ENCODE data around the gene GOLT1B. TPM values are rescaled to one million over a fixed set of nuclear protein-coding genes. Genes with fewer than 3 reads are reported as not detected.

GOLT1B gene
- total RNA-seq, 1 experiment from 2014 or later = 102 TPM

- no peak for DNase-seq (ENCODE audit: low spot score)
Observed at GRCh38 chr12:21523148-21523547, 21.6 kb downstream of the GOLT1B start.

GRCh38 chr12:21526053-21526452 is 24.5 kb downstream of the GOLT1B start, which contains the start of gene SPX:
Gene SPX, plus strand, starts transcription at chr12:21526296. Its CDS starts 177 bp downstream, at chr12:21526473.
- no peak for DNase-seq (ENCODE audit: low spot score)

GRCh38 chr12:21526721-21527345 is 25.2 kb downstream of the GOLT1B start:
- no peak for DNase-seq (ENCODE audit: low spot score)

- DNase-seq (ENCODE audit: low spot score) = peak; percentile 16
Observed at GRCh38 chr12:21527451-21528180, 26.0 kb downstream of the GOLT1B start.

- no peak for DNase-seq (ENCODE audit: low spot score)
Observed at GRCh38 chr12:21528953-21529352, 27.4 kb downstream of the GOLT1B start.

GRCh38 chr12:21529456-21529855 is 27.9 kb downstream of the GOLT1B start:
- no peak for DNase-seq (ENCODE audit: low spot score)

GRCh38 chr12:21538061-21538653 is 36.6 kb downstream of the GOLT1B start:
- no peak for DNase-seq (ENCODE audit: low spot score)

GRCh38 chr12:21539797-21540196 is 38.2 kb downstream of the GOLT1B start:
- DNase-seq (ENCODE audit: low spot score) = no peak

- no peak for DNase-seq (ENCODE audit: low spot score)
Observed at GRCh38 chr12:21541773-21542172, 40.2 kb downstream of the GOLT1B start.

- DNase-seq (ENCODE audit: low spot score) = no peak
Observed at GRCh38 chr12:21542403-21542802, 40.8 kb downstream of the GOLT1B start.

GRCh38 chr12:21543151-21543550 is 41.6 kb downstream of the GOLT1B start:
- no peak for DNase-seq (ENCODE audit: low spot score)

- no peak for DNase-seq (ENCODE audit: low spot score)
Observed at GRCh38 chr12:21545557-21545956, 44.0 kb downstream of the GOLT1B start.

- DNase-seq (ENCODE audit: low spot score) = no peak
Observed at GRCh38 chr12:21546716-21547115, 45.1 kb downstream of the GOLT1B start.

- DNase-seq (ENCODE audit: low spot score) = no peak
Observed at GRCh38 chr12:21547437-21547836, 45.8 kb downstream of the GOLT1B start.

GRCh38 chr12:21551841-21552465 is 50.4 kb downstream of the GOLT1B start:
- no peak for DNase-seq (ENCODE audit: low spot score)

GRCh38 chr12:21552635-21553328 is 51.2 kb downstream of the GOLT1B start:
- no peak for DNase-seq (ENCODE audit: low spot score)

GRCh38 chr12:21553329-21553675 is 51.7 kb downstream of the GOLT1B start:
- DNase-seq (ENCODE audit: low spot score) = no peak

GRCh38 chr12:21558100-21558679 is 56.6 kb downstream of the GOLT1B start:
- no peak for DNase-seq (ENCODE audit: low spot score)

- DNase-seq (ENCODE audit: low spot score) = no peak
Observed at GRCh38 chr12:21559855-21560569, 58.4 kb downstream of the GOLT1B start.

GRCh38 chr12:21561158-21561557 is 59.6 kb downstream of the GOLT1B start:
- no peak for DNase-seq (ENCODE audit: low spot score)

GRCh38 chr12:21562859-21563258 is 61.3 kb downstream of the GOLT1B start:
- no peak for DNase-seq (ENCODE audit: low spot score)
